ENCODE measurements around the gene KCNMA1. TPM values are rescaled to one million over a fixed set of nuclear protein-coding genes. Genes with fewer than 3 reads are reported as not detected.

Gene KCNMA1
- total RNA-seq, 1 experiment from 2014 or later = 0.70 TPM

DNA sequence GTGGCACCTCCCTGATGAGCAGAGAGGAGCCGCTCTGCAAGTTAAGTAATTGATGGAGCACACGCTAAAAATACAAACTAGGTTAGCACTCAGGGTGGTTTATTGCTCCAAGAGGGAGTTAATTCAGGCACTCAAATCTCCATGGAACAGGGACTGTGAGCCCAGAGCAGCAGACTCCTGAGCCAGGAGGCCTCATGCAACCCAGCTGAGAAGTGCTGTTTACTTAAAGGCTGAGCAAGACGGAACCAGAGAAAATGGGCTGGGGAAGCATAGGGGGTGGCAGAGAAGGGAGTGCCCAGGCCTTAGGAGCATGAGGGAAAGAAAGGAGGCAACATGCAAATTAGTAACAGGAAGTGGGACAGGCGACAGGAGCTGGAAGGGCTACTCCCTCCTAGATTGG, 174.1 kb downstream of the KCNMA1 start:
- CTCF ChIA-PET = no interaction called here
- Histone ChIP-seq H3F3A (ENCODE audit: insufficient read depth, low read depth) (no peaks in the 10 kb centered on the region), H3K79me2 (ENCODE audit: low read depth) (no peaks in the 10 kb centered on the region), H2AFZ (no peak overlapping the region), H3K36me3 (ENCODE audit: low read depth) (no peaks in the 10 kb centered on the region), H4K20me1 (ENCODE audit: insufficient read depth) (no peaks in the 10 kb centered on the region), H3K27me3 (ENCODE audit: insufficient read depth, low read depth) (no peaks in the 10 kb centered on the region), H3K4me1 (replicated peaks; ENCODE audit: insufficient read depth) (no peaks in the 10 kb centered on the region), H3K9me2 (ENCODE audit: insufficient read depth) (no peaks in the 10 kb centered on the region), H3K27ac (no peak overlapping the region), H3K9me3 (ENCODE audit: insufficient read depth, low read depth) (no peaks in the 10 kb centered on the region), H3K4me3 (no peak overlapping the region), H3K4me2 (no peak overlapping the region)
- no TSS peak for BruUV-seq (replicated peaks)
- TF ChIP-seq, protein P1, sequence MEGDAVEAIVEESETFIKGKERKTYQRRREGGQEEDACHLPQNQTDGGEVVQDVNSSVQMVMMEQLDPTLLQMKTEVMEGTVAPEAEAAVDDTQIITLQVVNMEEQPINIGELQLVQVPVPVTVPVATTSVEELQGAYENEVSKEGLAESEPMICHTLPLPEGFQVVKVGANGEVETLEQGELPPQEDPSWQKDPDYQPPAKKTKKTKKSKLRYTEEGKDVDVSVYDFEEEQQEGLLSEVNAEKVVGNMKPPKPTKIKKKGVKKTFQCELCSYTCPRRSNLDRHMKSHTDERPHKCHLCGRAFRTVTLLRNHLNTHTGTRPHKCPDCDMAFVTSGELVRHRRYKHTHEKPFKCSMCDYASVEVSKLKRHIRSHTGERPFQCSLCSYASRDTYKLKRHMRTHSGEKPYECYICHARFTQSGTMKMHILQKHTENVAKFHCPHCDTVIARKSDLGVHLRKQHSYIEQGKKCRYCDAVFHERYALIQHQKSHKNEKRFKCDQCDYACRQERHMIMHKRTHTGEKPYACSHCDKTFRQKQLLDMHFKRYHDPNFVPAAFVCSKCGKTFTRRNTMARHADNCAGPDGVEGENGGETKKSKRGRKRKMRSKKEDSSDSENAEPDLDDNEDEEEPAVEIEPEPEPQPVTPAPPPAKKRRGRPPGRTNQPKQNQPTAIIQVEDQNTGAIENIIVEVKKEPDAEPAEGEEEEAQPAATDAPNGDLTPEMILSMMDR (conservative IDR thresholded peaks at IDR 0.05) = no peak
- TF ChIP-seq EZH2 (IDR thresholded peaks at IDR 0.05; ENCODE audit: low read depth) = no peak
- POLR2A ChIA-PET (ENCODE audit: unreplicated experiment) = no interaction called here
- no peak for DNase-seq
- intact Hi-C loops (cut with micrococcal nuclease; ENCODE audit: unreplicated experiment) = no loop called here

DNA sequence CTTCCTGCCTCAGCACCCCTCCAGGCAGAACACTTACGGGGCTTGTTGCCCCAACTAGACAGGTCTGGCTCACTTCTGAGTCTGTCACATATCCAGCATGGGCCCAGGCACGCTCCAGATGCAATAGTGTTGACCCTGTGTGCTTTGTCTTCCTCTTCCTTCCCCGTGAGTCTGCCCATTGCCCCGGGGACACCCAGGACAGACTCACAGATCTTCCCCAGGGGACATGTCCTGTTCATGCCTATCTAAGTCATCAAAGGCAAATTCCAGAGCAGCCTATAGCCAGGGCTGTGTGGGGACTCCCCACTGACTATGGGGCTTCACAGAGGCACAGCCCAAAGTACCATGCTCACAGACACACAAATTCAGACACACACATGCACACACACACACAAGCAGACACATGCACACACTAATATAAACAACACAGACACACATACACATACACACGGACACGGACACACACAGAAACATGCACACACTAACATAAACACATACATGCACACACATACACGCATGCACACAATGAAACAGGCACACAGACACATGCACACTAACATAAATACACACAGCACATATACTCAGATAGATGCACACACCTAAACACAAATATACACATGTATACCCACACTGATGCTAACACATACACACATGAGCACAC, 175.8 kb downstream of the KCNMA1 start:
- Histone ChIP-seq H3K36me3 (ENCODE audit: low read depth) (no peaks in the 10 kb centered on the region), H2AFZ (no peak overlapping the region), H3K27ac (no peak overlapping the region), H3K4me2 (no peak overlapping the region), H3F3A (ENCODE audit: insufficient read depth, low read depth) (no peaks in the 10 kb centered on the region), H4K20me1 (ENCODE audit: insufficient read depth) (no peaks in the 10 kb centered on the region), H3K79me2 (ENCODE audit: low read depth) (no peaks in the 10 kb centered on the region), H3K9me3 (ENCODE audit: insufficient read depth, low read depth) (no peaks in the 10 kb centered on the region), H3K4me1 (replicated peaks; ENCODE audit: insufficient read depth) (no peaks in the 10 kb centered on the region), H3K27me3 (ENCODE audit: insufficient read depth, low read depth) (no peaks in the 10 kb centered on the region), H3K4me3 (no peak overlapping the region), H3K9me2 (ENCODE audit: insufficient read depth) (no peaks in the 10 kb centered on the region)
- BruUV-seq (replicated peaks) = no TSS peak
- POLR2A ChIA-PET (ENCODE audit: unreplicated experiment) = no interaction called here
- no peak for TF ChIP-seq EZH2 (IDR thresholded peaks at IDR 0.05; ENCODE audit: low read depth)
- TF ChIP-seq, protein P1 (conservative IDR thresholded peaks at IDR 0.05) = no peak
- intact Hi-C loops (cut with micrococcal nuclease; ENCODE audit: unreplicated experiment) = no loop called here
- CTCF ChIA-PET = no interaction called here
- no peak for DNase-seq

DNA sequence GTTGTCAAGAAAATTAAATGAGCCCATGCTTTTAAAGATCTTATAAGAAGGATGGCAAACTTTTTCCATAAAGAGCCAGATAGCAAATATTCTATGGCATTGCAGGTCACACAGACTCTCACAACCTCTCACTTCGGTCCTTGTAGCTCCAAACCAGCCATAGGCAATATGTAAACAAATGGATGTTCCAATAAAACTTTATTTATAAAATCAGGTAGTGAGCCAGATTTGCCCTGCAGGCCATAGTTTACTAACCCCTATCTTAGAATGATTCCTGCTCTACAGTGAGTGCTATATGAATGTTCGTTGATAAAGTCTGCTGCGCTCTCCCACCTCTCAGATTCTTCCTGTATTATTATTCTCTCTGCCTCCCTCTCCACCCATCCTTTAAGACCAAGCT, 177.7 kb downstream of the KCNMA1 start:
- H4K20me1 ChIP-seq (ENCODE audit: insufficient read depth) = no peaks in the 10 kb centered on the region
- no peaks in the 10 kb centered on the region for H3K9me2 ChIP-seq (ENCODE audit: insufficient read depth)
- H3K4me1 ChIP-seq (replicated peaks; ENCODE audit: insufficient read depth) = no peaks in the 10 kb centered on the region
- no peaks in the 10 kb centered on the region for H3K36me3 ChIP-seq (ENCODE audit: low read depth)
- intact Hi-C loops (cut with micrococcal nuclease; ENCODE audit: unreplicated experiment) = no loop called here
- H3F3A ChIP-seq (ENCODE audit: insufficient read depth, low read depth) = no peaks in the 10 kb centered on the region
- H3K79me2 ChIP-seq (ENCODE audit: low read depth) = no peaks in the 10 kb centered on the region
- CTCF ChIA-PET = interaction anchor here (0.7 kb wide), 1 partner anchor 67 kb away, joined by 3 read pairs; no protein-coding TSS in a partner anchor
- TF ChIP-seq EZH2 (IDR thresholded peaks at IDR 0.05; ENCODE audit: low read depth) = no peak
- TF ChIP-seq, protein P1 (conservative IDR thresholded peaks at IDR 0.05) = no peak
- H3K4me2 ChIP-seq = no peak overlapping the region
- H2AFZ ChIP-seq = no peak overlapping the region
- BruUV-seq (replicated peaks) = no TSS peak
- H3K9me3 ChIP-seq (ENCODE audit: insufficient read depth, low read depth) = no peaks in the 10 kb centered on the region
- H3K4me3 ChIP-seq = no peak overlapping the region
- no peaks in the 10 kb centered on the region for H3K27me3 ChIP-seq (ENCODE audit: insufficient read depth, low read depth)
- no peak overlapping the region for H3K27ac ChIP-seq
- POLR2A ChIA-PET (ENCODE audit: unreplicated experiment) = no interaction called here
- DNase-seq = no peak

Data from PC-9 (cell line).